SK-N-SH (cell line): Measurements from ENCODE around the gene NPEPL1.

Experiments used
- CTCF ChIP-seq: fragments of 200-600 bp; sonication (generic); IDR thresholded peaks from 2 replicates; pipeline ENCODE4 v1.6.1; 2017; ENCODE audit warnings: antibody characterized with exemption, mild to moderate bottlenecking, moderate library complexity
- FOXM1 ChIP-seq: IDR thresholded peaks from 2 replicates; pipeline ENCODE4 v1.4.0; 2012; ENCODE audit warnings: low read depth, mild to moderate bottlenecking
- MAX ChIP-seq: IDR thresholded peaks from 2 replicates; pipeline ENCODE4 v1.4.0; 2012; ENCODE audit warnings: low read depth
- NFIC ChIP-seq: IDR thresholded peaks from 2 replicates; pipeline ENCODE4 v1.4.0; 2012; ENCODE audit warnings: borderline replicate concordance
- RAD21 ChIP-seq: IDR thresholded peaks from 2 replicates; pipeline ENCODE4 v1.6.1; 2012; ENCODE audit warnings: mild to moderate bottlenecking, low read length
- RFX5 ChIP-seq: IDR thresholded peaks from 2 replicates; pipeline ENCODE4 v1.6.1; 2012; ENCODE audit warnings: mild to moderate bottlenecking, improper control_type of control experiment, low read length
- SIN3A ChIP-seq: IDR thresholded peaks from 2 replicates; pipeline ENCODE4 v1.6.1; 2012; ENCODE audit warnings: low read depth, mild to moderate bottlenecking, low read length, moderate library complexity, borderline replicate concordance
- USF1 ChIP-seq: IDR thresholded peaks from 2 replicates; pipeline ENCODE4 v1.4.0; 2012; ENCODE audit warnings: low read depth, borderline replicate concordance

DNA sequence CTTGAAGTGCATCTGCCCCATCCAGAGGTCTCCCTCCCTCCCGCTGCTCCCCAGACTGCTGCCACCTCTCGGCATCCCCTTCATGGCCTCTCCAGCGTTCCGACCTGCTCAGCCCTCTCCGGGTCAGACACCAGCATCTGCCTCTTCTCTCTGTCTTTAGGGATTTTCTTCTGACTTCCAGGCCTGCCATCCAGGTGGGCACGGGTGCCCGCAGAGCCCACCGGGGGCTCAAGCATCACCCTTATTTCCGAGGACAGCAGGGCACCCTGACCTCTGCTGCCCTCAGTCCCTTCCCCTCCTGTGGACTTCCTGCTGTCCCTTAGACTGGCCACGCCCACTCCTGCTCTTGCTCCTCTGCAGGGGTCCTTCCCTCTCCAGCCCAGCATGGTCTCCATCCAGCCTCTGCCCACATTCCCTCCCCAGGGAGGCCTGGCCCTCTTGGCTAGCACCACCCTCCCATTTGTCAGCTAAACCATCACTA, 3.3 kb downstream of the NPEPL1 start:
- TF ChIP-seq MAX (no peak), RFX5 (no peak), NFIC (no peak), FOXM1 (no peak), SIN3A (no peak), CTCF (no peak), USF1 (no peak), RAD21 (no peak)
